H9 (cell line): Measurements from ENCODE around the gene CXCL10. TPM values are rescaled to one million over a fixed set of nuclear protein-coding genes. Genes with fewer than 3 reads are reported as not detected.

Source experiments
- DNase-seq: peaks from one replicate; pipeline ENCODE4 v3.0.0-alpha.2; 2017
- H2AFZ ChIP-seq: one replicate; pipeline ENCODE4 v1.6.1; 2013; ENCODE audit warnings: mild to moderate bottlenecking, low read length, control low read depth, moderate library complexity
- H2AK5ac ChIP-seq: 2 replicates; pipeline ENCODE4 v1.6.1; 2013; ENCODE audit warnings: low read length, control low read depth, mixed read lengths; ENCODE audit not compliant: insufficient read length
- H2BK120ac ChIP-seq: one replicate; pipeline ENCODE4 v1.6.1; 2013; ENCODE audit warnings: low read depth, mild to moderate bottlenecking, low read length, control low read depth, inconsistent platforms; ENCODE audit not compliant: poor library complexity, severe bottlenecking
- H2BK12ac ChIP-seq: 2 replicates; pipeline ENCODE4 v1.6.1; 2013; ENCODE audit warnings: low read length, control low read depth, mixed read lengths, low read depth; ENCODE audit not compliant: insufficient read length
- H2BK15ac ChIP-seq: 2 replicates; pipeline ENCODE4 v1.6.1; 2013; ENCODE audit warnings: low read depth, low read length, control low read depth
- H2BK20ac ChIP-seq: one replicate; pipeline ENCODE4 v1.6.1; 2013; ENCODE audit warnings: low read depth, mild to moderate bottlenecking, low read length, control low read depth, inconsistent platforms; ENCODE audit not compliant: poor library complexity, severe bottlenecking
- H2BK5ac ChIP-seq: 2 replicates; pipeline ENCODE4 v1.6.1; 2013; ENCODE audit warnings: low read length, control low read depth, mixed read lengths; ENCODE audit not compliant: insufficient read length
- H3K14ac ChIP-seq: 2 replicates; pipeline ENCODE4 v1.6.1; 2013; ENCODE audit warnings: low read length, control low read depth; ENCODE audit not compliant: insufficient read depth
- H3K18ac ChIP-seq: 2 replicates; pipeline ENCODE4 v1.6.1; 2013; ENCODE audit warnings: low read depth, mild to moderate bottlenecking, mixed read lengths, low read length, control low read depth; ENCODE audit not compliant: insufficient read length
- H3K23ac ChIP-seq: 2 replicates; pipeline ENCODE4 v1.6.1; 2013; ENCODE audit warnings: low read length, control low read depth, mixed read lengths, low read depth; ENCODE audit not compliant: insufficient read length
- H3K23me2 ChIP-seq: 2 replicates; pipeline ENCODE4 v1.6.1; 2013; ENCODE audit warnings: low read depth, mild to moderate bottlenecking, mixed read lengths, low read length, control low read depth; ENCODE audit not compliant: insufficient read length, poor library complexity, severe bottlenecking
- H3K27ac ChIP-seq: 2 replicates; pipeline ENCODE4 v1.5.1; 2013; ENCODE audit warnings: low read length, control low read depth, mixed read lengths, low read depth; ENCODE audit not compliant: insufficient read length
- H3K27me3 ChIP-seq: 2 replicates; pipeline ENCODE4 v1.6.1; 2013; ENCODE audit warnings: low read length, control low read depth, inconsistent platforms; ENCODE audit not compliant: insufficient read depth
- H3K4ac ChIP-seq: 2 replicates; pipeline ENCODE4 v1.6.1; 2013; ENCODE audit warnings: low read depth, mild to moderate bottlenecking, control low read depth, inconsistent platforms, low read length, moderate library complexity
- H3K4me1 ChIP-seq: 2 replicates; pipeline ENCODE4 v1.6.1; 2013; ENCODE audit warnings: low read length, control low read depth, inconsistent platforms; ENCODE audit not compliant: insufficient read depth
- H3K4me2 ChIP-seq: 2 replicates; pipeline ENCODE4 v1.6.1; 2013; ENCODE audit warnings: low read length, control low read depth, mixed read lengths; ENCODE audit not compliant: insufficient read length, insufficient read depth
- H3K56ac ChIP-seq: 2 replicates; pipeline ENCODE4 v1.6.1; 2013; ENCODE audit warnings: low read depth, mild to moderate bottlenecking, mixed read lengths, low read length, control low read depth; ENCODE audit not compliant: insufficient read length
- H3K79me1 ChIP-seq: 2 replicates; pipeline ENCODE4 v1.6.1; 2013; ENCODE audit warnings: low read depth, mild to moderate bottlenecking, moderate library complexity, low read length, control low read depth, inconsistent platforms; ENCODE audit not compliant: insufficient read depth, poor library complexity, severe bottlenecking
- H3K79me2 ChIP-seq: 2 replicates; pipeline ENCODE4 v1.6.1; 2013; ENCODE audit warnings: low read length, control low read depth, inconsistent platforms; ENCODE audit not compliant: insufficient read depth
- H3K9ac ChIP-seq: 2 replicates; pipeline ENCODE4 v1.6.1; 2013; ENCODE audit warnings: low read length, control low read depth, mixed read lengths; ENCODE audit not compliant: insufficient read length; ENCODE audit errors: extremely low read depth
- H3K9me3 ChIP-seq: one replicate; pipeline ENCODE4 v1.6.1; 2013; ENCODE audit warnings: low read depth, low read length, inconsistent platforms; ENCODE audit not compliant: control insufficient read depth
- H3T11ph ChIP-seq: one replicate; pipeline ENCODE4 v1.6.1; 2013; ENCODE audit warnings: mild to moderate bottlenecking, low read length, control low read depth, inconsistent platforms
- H4K20me1 ChIP-seq: one replicate; pipeline ENCODE4 v1.6.1; 2013; ENCODE audit not compliant: control insufficient read depth, insufficient read length, insufficient read depth
- H4K5ac ChIP-seq: 2 replicates; pipeline ENCODE4 v1.6.1; 2013; ENCODE audit warnings: low read depth, mild to moderate bottlenecking, mixed read lengths, low read length, control low read depth; ENCODE audit not compliant: insufficient read length
- H4K8ac ChIP-seq: replicated peaks from 2 replicates; pipeline ENCODE4 v1.6.1; 2013; ENCODE audit warnings: low read length, control low read depth, mixed read lengths, low read depth; ENCODE audit not compliant: insufficient read length
- H4K91ac ChIP-seq: 2 replicates; pipeline ENCODE4 v1.6.1; 2013; ENCODE audit warnings: low read depth, mild to moderate bottlenecking, moderate library complexity, mixed read lengths, low read length, control low read depth; ENCODE audit not compliant: insufficient read length
- H3K27ac Mint-ChIP-seq, 3 experiments: 2 replicates in 2 of 3; 3 replicates in 1 of 3; pipeline ENCODE4 v1.8.0; 2020 to 2021; ENCODE audit warnings: mixed read lengths in 3 of 3, mild to moderate bottlenecking in 1 of 3, moderate library complexity in 1 of 3
- H3K27me3 Mint-ChIP-seq: 2 replicates; pipeline ENCODE4 v1.8.0; 2021; ENCODE audit warnings: low read depth, mild to moderate bottlenecking, moderate library complexity, mixed read lengths
- H3K36me3 Mint-ChIP-seq, 3 experiments: 2 replicates in 2 of 3; 3 replicates in 1 of 3; pipeline ENCODE4 v1.8.0; 2020 to 2021; ENCODE audit warnings: low read depth in 3 of 3, mixed read lengths in 3 of 3; ENCODE audit not compliant: insufficient read depth in 1 of 3
- H3K4me1 Mint-ChIP-seq, 2 experiments: 2 replicates each; pipeline ENCODE4 v1.8.0; 2020; ENCODE audit warnings: mixed read lengths in 2 of 2
- H3K4me3 Mint-ChIP-seq, 2 experiments: 2 replicates in 1 of 2; 3 replicates in 1 of 2; pipeline ENCODE4 v1.8.0; 2020 to 2021; ENCODE audit warnings: mild to moderate bottlenecking in 2 of 2, mixed read lengths in 2 of 2, moderate library complexity in 1 of 2
- H3K9me3 Mint-ChIP-seq, 2 experiments: 2 replicates in 1 of 2; 3 replicates in 1 of 2; pipeline ENCODE4 v1.8.0; 2020; ENCODE audit warnings: mild to moderate bottlenecking in 2 of 2, mixed read lengths in 2 of 2, moderate library complexity in 1 of 2
- WGBS: extraction: QIAGEN DNeasy Blood & Tissue Kit; methylation state at CpG from one replicate; pipeline ENCODE4 v1.1.7; 2013; ENCODE audit warnings: missing lambda C conversion rate, low lambda C conversion rate, mixed read lengths; ENCODE audit not compliant: insufficient read length; ENCODE audit errors: extremely low coverage; 5-methylcytosine and 5-hydroxymethylcytosine counted together
- total RNA-seq: library from RNA; stranded (reverse); gene quantifications from 2 replicates; pipeline ENCODE4 v1.2.1, GENCODE V29; 2021
- TF ChIP-seq, protein P1 (sequence below): fragments of 200-600 bp; sonication (generic); conservative IDR thresholded peaks from 3 replicates; pipeline ENCODE4 v1.8.0; 2021; ENCODE audit warnings: antibody characterized with exemption, mild to moderate bottlenecking

The CXCL10 gene
- total RNA-seq, 1 experiment from 2014 or later, result not detected

DNA sequence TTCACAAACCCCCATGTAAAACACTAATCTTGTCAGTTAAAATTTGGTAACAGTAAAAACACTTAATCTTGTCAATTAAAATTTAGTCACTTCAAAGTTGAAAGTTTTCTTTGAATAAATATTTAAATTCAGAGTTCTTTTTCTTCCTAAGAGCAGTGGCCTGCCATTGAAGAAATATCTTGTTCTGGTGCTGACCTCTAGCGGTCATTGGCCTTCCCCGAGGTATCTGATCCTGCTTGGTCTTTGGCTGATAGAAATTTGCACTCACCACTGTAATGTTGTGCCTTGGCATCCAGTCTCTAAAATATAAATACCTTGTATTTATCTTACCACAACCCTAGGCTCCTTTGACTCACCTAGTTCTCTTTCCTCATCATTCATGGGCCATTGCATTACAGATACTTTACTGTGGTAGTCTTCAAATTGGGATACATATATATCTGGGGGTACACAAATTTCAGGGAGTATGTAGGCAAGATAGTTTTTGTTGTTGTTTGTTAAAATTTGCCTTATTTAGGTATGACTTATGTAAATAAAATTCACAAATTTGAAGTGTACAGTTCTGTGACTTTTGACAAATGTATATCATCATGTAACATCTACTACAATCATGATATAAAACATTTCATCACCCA is 44.5 kb upstream of the CXCL10 start:
- no peak overlapping the region for H2AFZ ChIP-seq
- no peak overlapping the region for H3K14ac ChIP-seq
- H3K79me2 ChIP-seq, result no peaks in the 10 kb centered on the region
- H2BK15ac ChIP-seq, result no peak overlapping the region
- peak; percentile 65 for DNase-seq
- no peak overlapping the region for H3T11ph ChIP-seq
- no peak overlapping the region for H3K56ac ChIP-seq
- no peaks in the 10 kb centered on the region for H3K23me2 ChIP-seq
- peaks cover 0 to 1% of the 10 kb centered on the region in 2 experiments; a peak in 2 of 5 replicates for H3K9me3 Mint-ChIP-seq
- WGBS, result no CpG with 5 or more reads among the region's 2 CpGs
- no peak overlapping the region for H2BK5ac ChIP-seq
- H4K91ac ChIP-seq, result no peak overlapping the region
- no peaks in the 10 kb centered on the region for H3K27me3 ChIP-seq
- H2BK20ac ChIP-seq, result no peak overlapping the region
- peaks cover 5% of the 10 kb centered on the region; the same call in 1 of the 2 replicates for H3K4me1 ChIP-seq
- H3K9me3 ChIP-seq, result no peaks in the 10 kb centered on the region
- H3K4ac ChIP-seq, result no peak overlapping the region
- H3K27me3 Mint-ChIP-seq, result no peaks in the 10 kb centered on the region
- no peaks in the 10 kb centered on the region for H3K4me1 Mint-ChIP-seq
- no peak overlapping the region for H3K18ac ChIP-seq
- H3K9ac ChIP-seq, result no peak overlapping the region
- no peaks in the 10 kb centered on the region for H3K36me3 Mint-ChIP-seq
- TF ChIP-seq, protein P1, sequence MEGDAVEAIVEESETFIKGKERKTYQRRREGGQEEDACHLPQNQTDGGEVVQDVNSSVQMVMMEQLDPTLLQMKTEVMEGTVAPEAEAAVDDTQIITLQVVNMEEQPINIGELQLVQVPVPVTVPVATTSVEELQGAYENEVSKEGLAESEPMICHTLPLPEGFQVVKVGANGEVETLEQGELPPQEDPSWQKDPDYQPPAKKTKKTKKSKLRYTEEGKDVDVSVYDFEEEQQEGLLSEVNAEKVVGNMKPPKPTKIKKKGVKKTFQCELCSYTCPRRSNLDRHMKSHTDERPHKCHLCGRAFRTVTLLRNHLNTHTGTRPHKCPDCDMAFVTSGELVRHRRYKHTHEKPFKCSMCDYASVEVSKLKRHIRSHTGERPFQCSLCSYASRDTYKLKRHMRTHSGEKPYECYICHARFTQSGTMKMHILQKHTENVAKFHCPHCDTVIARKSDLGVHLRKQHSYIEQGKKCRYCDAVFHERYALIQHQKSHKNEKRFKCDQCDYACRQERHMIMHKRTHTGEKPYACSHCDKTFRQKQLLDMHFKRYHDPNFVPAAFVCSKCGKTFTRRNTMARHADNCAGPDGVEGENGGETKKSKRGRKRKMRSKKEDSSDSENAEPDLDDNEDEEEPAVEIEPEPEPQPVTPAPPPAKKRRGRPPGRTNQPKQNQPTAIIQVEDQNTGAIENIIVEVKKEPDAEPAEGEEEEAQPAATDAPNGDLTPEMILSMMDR, result peak; percentile 96
- H2BK120ac ChIP-seq, result no peak overlapping the region
- no peak overlapping the region for H4K8ac ChIP-seq
- no peak overlapping the region for H3K4me3 Mint-ChIP-seq
- no peak overlapping the region for H3K27ac Mint-ChIP-seq
- no peak overlapping the region for H3K27ac ChIP-seq
- H2BK12ac ChIP-seq, result no peak overlapping the region
- no peaks in the 10 kb centered on the region for H4K20me1 ChIP-seq
- H3K4me2 ChIP-seq, result no peak overlapping the region
- no peak overlapping the region for H4K5ac ChIP-seq
- no peak overlapping the region for H2AK5ac ChIP-seq
- H3K23ac ChIP-seq, result no peak overlapping the region
- H3K79me1 ChIP-seq, result no peaks in the 10 kb centered on the region
